Measurements from ENCODE around the gene ACTR8. TPM values are rescaled to one million over a fixed set of nuclear protein-coding genes. Genes with fewer than 3 reads are reported as not detected.

Gene ACTR8
- polyA plus RNA-seq, 1 donor from 2014 or later = 28.4 TPM

DNA sequence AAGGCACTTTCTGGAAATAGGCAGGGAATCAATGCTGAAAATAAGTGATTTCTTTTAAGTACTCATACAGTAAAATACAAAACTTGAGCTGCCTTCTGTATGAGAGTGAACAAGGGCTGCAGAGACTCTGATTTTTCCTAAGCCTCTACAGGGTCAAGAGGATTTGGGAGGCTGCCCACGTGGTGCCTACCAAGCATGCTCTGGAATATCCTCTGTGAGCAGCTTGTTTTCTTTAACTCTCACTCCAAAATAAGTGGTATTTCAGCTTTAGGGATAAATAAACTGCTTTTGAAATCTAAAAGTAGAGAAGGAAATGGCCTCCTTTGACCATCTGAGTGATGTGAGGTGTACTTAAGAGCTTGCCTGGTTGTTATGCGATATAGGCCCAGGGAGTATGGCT, 17.8 kb upstream of the ACTR8 start:
- Histone ChIP-seq H3K9ac (ENCODE audit: low read length) (no peak overlapping the region), H2AFZ (ENCODE audit: low read depth, low read length) (no peak overlapping the region), H3K9me2 (ENCODE audit: insufficient read depth, low read length) (no peaks in the 10 kb centered on the region), H4K20me1 (ENCODE audit: insufficient read depth) (no peaks in the 10 kb centered on the region), H3K4me2 (ENCODE audit: low read length) (no peak overlapping the region), H3K27me3 (ENCODE audit: insufficient read depth, low read depth, low read length) (peaks cover 2% of the 10 kb centered on the region), H3K4me3 (ENCODE audit: low read length) (no peak overlapping the region), H3K27ac (ENCODE audit: low read length) (no peak overlapping the region), H3F3A (ENCODE audit: insufficient read depth, low read length, poor library complexity, severe bottlenecking) (no peaks in the 10 kb centered on the region), H3K36me3 (ENCODE audit: insufficient read depth, low read length) (no peaks in the 10 kb centered on the region), H3K79me2 (replicated peaks; ENCODE audit: insufficient read depth, low read length) (no peaks in the 10 kb centered on the region), H3K9me3 (ENCODE audit: low read length) (no peaks in the 10 kb centered on the region)
- TF ChIP-seq POLR2AphosphoS5 (IDR thresholded peaks at IDR 0.05) = no peak
- TF ChIP-seq SMC3 (conservative IDR thresholded peaks at IDR 0.05; ENCODE audit: poor library complexity) = no peak
- TF ChIP-seq RAD21 (conservative IDR thresholded peaks at IDR 0.05) = no peak
- TF ChIP-seq, protein P1, sequence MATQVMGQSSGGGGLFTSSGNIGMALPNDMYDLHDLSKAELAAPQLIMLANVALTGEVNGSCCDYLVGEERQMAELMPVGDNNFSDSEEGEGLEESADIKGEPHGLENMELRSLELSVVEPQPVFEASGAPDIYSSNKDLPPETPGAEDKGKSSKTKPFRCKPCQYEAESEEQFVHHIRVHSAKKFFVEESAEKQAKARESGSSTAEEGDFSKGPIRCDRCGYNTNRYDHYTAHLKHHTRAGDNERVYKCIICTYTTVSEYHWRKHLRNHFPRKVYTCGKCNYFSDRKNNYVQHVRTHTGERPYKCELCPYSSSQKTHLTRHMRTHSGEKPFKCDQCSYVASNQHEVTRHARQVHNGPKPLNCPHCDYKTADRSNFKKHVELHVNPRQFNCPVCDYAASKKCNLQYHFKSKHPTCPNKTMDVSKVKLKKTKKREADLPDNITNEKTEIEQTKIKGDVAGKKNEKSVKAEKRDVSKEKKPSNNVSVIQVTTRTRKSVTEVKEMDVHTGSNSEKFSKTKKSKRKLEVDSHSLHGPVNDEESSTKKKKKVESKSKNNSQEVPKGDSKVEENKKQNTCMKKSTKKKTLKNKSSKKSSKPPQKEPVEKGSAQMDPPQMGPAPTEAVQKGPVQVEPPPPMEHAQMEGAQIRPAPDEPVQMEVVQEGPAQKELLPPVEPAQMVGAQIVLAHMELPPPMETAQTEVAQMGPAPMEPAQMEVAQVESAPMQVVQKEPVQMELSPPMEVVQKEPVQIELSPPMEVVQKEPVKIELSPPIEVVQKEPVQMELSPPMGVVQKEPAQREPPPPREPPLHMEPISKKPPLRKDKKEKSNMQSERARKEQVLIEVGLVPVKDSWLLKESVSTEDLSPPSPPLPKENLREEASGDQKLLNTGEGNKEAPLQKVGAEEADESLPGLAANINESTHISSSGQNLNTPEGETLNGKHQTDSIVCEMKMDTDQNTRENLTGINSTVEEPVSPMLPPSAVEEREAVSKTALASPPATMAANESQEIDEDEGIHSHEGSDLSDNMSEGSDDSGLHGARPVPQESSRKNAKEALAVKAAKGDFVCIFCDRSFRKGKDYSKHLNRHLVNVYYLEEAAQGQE (IDR thresholded peaks at IDR 0.05; ENCODE audit: borderline replicate concordance) = no peak

GRCh38 chr3:53892286-53892637, 10.3 kb upstream of the ACTR8 start:
- Histone ChIP-seq H3F3A (ENCODE audit: insufficient read depth, low read length, poor library complexity, severe bottlenecking) (no peaks in the 10 kb centered on the region), H3K4me2 (ENCODE audit: low read length) (peak overlapping the region; percentile 62), H3K79me2 (replicated peaks; ENCODE audit: insufficient read depth, low read length) (peaks cover 31% of the 10 kb centered on the region), H4K20me1 (ENCODE audit: insufficient read depth) (no peaks in the 10 kb centered on the region), H2AFZ (ENCODE audit: low read depth, low read length) (peak overlapping the region; percentile 98), H3K4me3 (ENCODE audit: low read length) (peak overlapping the region; percentile 90), H3K27ac (ENCODE audit: low read length) (peak overlapping the region; percentile 92), H3K36me3 (ENCODE audit: insufficient read depth, low read length) (no peaks in the 10 kb centered on the region), H3K9me3 (ENCODE audit: low read length) (no peaks in the 10 kb centered on the region), H3K9me2 (ENCODE audit: insufficient read depth, low read length) (no peaks in the 10 kb centered on the region), H3K27me3 (ENCODE audit: insufficient read depth, low read depth, low read length) (peaks cover 3% of the 10 kb centered on the region), H3K9ac (ENCODE audit: low read length) (peak overlapping the region; percentile 98)
- TF ChIP-seq SMC3 (conservative IDR thresholded peaks at IDR 0.05; ENCODE audit: poor library complexity) (no peak), POLR2AphosphoS5 (IDR thresholded peaks at IDR 0.05) (no peak), MXI1 (conservative IDR thresholded peaks at IDR 0.05; ENCODE audit: poor library complexity, severe bottlenecking) (no peak), EP300 (conservative IDR thresholded peaks at IDR 0.05; ENCODE audit: poor library complexity, severe bottlenecking) (no peak), TAF1 (IDR thresholded peaks at IDR 0.05; ENCODE audit: low read depth) (no peak), EZH2 (IDR thresholded peaks at IDR 0.05; ENCODE audit: borderline replicate concordance, insufficient read depth, low read length, poor library complexity, severe bottlenecking) (no peak), RAD21 (conservative IDR thresholded peaks at IDR 0.05) (no peak)
- TF ChIP-seq, protein P1 (IDR thresholded peaks at IDR 0.05; ENCODE audit: borderline replicate concordance) = no peak
- TF ChIP-seq, protein P2, sequence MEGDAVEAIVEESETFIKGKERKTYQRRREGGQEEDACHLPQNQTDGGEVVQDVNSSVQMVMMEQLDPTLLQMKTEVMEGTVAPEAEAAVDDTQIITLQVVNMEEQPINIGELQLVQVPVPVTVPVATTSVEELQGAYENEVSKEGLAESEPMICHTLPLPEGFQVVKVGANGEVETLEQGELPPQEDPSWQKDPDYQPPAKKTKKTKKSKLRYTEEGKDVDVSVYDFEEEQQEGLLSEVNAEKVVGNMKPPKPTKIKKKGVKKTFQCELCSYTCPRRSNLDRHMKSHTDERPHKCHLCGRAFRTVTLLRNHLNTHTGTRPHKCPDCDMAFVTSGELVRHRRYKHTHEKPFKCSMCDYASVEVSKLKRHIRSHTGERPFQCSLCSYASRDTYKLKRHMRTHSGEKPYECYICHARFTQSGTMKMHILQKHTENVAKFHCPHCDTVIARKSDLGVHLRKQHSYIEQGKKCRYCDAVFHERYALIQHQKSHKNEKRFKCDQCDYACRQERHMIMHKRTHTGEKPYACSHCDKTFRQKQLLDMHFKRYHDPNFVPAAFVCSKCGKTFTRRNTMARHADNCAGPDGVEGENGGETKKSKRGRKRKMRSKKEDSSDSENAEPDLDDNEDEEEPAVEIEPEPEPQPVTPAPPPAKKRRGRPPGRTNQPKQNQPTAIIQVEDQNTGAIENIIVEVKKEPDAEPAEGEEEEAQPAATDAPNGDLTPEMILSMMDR (IDR thresholded peaks at IDR 0.05; ENCODE audit: poor library complexity, severe bottlenecking) = no peak

Data from neural cell (in vitro differentiated cells).